Measurements from ENCODE around the gene MDFIC.
A peak's percentile ranks its signal among the peaks of the same experiment; 100 is the strongest.

MDFIC gene

GRCh38 chr7:114997487-114998404 lies 75.9 kb downstream of the MDFIC start:
- DNase-seq (ENCODE audit: low spot score): no peak

DNA sequence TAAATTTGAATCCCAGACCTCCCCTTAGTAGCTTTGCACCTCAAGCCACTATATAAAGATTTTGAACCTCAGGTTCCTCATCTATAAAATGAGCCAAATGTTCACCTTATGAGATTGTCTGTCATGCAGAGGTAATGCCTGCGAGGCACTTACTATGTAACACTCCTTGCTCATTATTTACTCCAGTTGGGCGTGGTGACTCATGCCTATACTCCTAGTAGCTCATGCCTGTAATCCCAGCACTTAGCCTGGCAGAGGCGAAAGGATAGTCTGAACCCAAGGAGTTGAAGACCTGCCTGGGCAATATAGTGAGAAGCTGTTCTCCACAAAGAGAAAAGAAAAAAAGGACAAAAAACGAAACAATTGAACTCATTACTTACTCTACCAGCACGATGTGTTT lies 82.2 kb downstream of the MDFIC start:
- no peak for DNase-seq (ENCODE audit: low spot score)

- no peak for DNase-seq (ENCODE audit: low spot score)
Observed at GRCh38 chr7:115005251-115005650, 83.4 kb downstream of the MDFIC start.

DNA sequence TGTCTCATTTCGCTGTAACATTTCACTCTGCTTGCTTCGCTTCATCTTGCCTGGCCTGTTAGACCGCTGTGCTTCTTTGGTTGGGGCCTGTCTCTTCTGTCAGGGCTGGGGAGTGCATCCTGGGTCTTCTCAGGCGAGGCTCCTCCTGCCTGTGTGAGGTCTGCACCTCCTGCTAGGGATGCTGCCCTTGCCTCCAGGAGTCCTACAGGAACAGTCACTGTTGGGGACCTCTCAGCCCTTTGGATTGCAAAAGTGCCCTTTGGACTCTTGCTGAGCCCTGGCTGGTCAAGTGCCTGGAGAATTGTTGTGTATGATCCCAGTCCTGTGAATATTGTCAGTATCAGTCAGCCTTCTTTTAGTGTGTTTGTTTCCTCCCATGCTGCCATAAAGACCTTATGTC lies 84.1 kb downstream of the MDFIC start:
- peak; percentile 36 for DNase-seq (ENCODE audit: low spot score)

- no peak for DNase-seq (ENCODE audit: low spot score)
Observed at GRCh38 chr7:115007751-115008150, 85.9 kb downstream of the MDFIC start.

DNA sequence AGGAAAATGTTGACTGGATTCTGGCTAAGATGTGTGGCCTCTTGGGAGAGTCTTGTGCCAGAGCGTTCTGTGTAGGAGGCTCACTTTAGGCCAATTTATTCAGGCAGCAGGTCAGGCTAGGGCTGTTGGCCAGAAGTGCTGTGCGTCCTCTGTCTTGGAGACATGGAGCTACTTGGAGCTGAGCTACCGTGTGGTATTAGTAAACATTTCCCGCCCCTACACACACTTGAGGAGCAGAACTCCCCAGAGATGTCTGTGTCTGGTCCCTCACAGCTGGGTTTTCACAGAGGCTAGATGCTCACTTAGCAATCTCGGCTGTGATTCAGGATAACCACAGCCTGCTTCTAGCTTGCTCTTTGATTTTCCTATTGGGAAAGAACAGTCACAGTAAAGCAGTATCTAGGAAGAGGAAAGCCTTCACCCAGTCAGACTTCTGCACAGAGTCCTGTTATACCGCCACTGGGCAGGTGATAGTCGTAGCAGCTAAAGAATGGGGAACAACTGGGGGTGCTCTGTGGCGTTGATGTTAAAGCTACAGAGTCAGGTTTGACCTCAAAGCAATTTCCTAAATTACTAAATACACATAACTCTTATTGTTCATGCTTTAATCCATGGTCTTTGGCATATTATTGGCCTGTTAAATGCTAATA lies 86.7 kb downstream of the MDFIC start:
- DNase-seq (ENCODE audit: low spot score): no peak

GRCh38 chr7:115009139-115009538 lies 87.2 kb downstream of the MDFIC start:
- no peak for DNase-seq (ENCODE audit: low spot score)

DNA sequence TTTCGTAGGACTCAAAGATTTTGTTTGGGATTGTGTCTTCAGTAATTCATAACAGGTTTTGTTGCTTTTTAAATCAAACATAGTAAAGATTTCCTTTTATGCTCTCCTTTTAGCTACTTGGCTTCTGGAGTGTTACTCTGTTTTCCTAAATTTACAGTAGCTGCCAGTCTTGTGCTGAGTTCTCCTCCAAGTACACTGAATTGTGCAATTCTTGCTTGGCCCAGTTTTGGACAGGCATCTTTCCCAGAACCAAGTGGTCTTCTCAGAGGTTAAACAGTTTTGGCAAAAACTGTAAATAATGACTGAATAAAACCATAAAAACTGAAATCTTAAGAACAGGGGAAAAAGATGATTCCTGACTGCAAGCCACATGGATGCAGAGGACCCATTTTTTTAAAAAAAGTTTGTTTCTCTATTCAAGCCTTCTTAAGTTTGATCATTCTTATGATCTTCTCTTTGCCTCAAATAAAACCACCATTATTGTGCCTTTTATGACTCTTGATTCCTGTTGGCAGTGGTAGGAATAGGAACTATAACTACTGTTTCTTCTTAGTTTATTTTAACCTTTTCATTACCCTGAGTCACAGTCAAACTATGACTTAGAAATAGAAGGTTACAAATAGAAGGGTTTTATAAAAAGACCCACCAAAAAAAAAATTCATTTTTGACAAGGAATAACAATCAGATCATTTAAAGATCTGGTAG lies 88.0 kb downstream of the MDFIC start:
- no peak for DNase-seq (ENCODE audit: low spot score)

DNA sequence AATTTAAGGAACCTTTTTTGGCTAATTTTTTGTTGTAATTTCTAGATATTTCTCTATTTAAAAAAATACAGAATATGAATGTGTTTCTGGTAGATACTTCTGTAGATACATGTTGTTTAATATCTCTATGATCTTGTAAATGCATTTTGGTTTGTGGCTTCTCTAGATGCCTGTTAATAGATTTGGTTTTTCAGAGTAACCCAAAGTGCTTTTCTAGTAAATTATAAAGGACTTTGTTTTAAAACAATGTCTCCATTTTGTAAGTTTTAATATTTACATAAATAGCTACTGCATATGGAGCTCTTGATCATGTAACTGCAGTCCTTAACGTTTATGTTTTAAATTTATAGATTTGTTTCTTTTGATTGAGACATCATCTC lies 88.5 kb downstream of the MDFIC start:
- DNase-seq (ENCODE audit: low spot score): no peak

- no peak for DNase-seq (ENCODE audit: low spot score)
Observed at GRCh38 chr7:115013886-115014285, 92.0 kb downstream of the MDFIC start.

- no peak for DNase-seq (ENCODE audit: low spot score)
Observed at GRCh38 chr7:115014794-115015193, 92.9 kb downstream of the MDFIC start.

DNA sequence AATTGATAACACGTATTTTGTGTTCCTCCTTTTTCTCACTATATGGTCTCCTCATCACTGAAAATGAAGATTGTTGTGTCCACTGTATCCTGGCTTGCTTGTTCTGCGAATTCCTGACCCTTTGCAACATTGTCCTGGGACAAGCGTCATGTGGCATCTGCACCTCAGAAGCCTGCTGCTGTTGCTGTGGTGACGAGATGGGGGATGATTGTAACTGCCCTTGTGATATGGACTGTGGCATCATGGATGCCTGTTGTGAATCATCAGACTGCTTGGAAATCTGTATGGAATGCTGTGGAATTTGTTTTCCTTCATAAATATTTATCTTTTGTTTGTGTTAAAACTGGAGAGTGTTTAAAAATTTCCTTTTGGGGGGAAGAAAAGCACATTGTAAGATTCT lies 93.7 kb downstream of the MDFIC start:
- no peak for DNase-seq (ENCODE audit: low spot score)

- DNase-seq (ENCODE audit: low spot score): no peak
Observed at GRCh38 chr7:115019882-115020605, 98.2 kb downstream of the MDFIC start.

DNA sequence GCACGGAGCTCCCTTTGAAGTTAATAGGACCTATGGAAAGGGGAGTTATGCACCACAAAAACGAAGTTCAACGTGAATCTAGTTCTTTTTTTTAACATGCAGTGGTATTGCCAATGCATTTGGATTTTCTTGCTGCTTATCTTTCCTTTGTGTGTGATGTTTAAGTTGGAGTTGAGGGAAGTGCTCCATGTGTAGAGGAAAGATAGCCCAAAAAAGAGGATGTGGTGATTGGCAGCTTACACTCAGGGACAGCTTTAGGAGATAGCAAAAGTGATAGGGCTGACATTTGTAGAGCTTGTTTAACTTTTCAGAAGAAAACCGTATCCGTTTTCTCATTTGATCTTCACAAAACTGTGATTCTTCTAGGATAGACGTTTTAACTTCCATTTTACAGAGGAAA lies 101.3 kb downstream of the MDFIC start:
- DNase-seq (ENCODE audit: low spot score): no peak

DNA sequence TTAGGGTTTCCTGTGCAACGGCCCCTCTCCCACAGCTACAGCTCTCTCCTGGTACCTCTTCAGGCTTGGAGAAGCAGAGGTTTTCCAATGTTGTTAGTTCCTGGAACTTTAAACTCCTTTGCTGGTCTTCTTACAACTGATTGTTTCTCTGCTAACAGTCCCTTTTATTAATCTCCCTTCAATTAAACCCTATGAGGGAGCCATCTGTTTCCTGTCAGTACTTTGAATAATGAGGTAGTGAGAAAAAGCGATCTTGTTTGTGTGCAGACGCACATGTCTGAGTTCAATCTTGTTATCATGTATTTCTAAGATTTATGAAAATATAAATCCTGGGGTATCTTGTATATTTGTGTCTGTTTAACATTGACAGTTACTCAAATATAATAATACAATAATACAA lies 102.4 kb downstream of the MDFIC start:
- no peak for DNase-seq (ENCODE audit: low spot score)

DNA sequence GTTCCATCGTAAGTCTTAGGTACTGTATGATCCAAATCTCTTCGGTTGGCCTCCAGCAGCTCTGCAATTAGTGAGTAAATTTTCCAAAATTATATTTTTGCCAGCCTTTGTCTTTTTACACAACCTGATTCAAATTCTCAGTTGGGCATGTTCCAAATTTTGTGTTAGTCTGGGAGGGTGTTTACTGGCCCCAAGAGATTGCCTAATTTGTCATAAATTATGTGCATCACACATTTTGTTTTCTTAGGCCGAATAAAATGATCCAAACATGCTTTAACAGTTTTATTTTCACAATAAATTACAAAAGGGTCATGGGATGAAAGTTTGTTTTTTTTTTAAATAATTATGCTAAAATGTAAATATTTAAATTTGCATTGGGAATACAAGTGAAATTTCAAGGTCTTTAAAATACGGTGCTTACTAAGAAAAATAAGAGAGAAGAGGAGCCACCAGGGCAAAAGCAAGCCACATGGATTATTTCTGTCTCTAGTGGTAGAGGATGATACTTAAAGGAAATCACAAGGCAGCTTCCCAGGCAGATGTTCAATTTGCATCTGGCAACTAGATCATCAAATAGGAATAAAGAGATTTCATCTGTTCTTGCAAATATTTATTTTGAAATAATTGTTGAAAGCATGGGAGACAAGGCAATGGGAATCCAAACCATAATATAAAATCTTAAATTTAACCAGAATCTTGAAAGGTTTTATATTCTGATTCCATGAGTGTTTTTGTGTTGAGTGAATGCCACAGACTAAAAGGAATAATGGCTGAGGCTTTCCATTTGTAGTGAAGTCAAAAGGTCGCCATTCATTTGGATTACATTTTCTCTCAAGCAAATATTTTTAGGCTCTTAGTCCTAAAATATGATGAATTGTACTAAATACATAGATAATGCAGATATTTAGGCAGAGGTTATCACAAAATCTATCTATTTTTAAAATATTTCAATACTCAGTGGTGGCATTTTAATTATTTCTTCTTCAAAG lies 111.1 kb downstream of the MDFIC start:
- DNase-seq (ENCODE audit: low spot score): no peak

- no peak for DNase-seq (ENCODE audit: low spot score)
Observed at GRCh38 chr7:115033917-115034459, 112.1 kb downstream of the MDFIC start.

- no peak for DNase-seq (ENCODE audit: low spot score)
Observed at GRCh38 chr7:115034515-115034914, 112.6 kb downstream of the MDFIC start.

GRCh38 chr7:115037128-115037802 lies 115.4 kb downstream of the MDFIC start:
- no peak for DNase-seq (ENCODE audit: low spot score)

GRCh38 chr7:115038158-115038557 lies 116.3 kb downstream of the MDFIC start:
- DNase-seq (ENCODE audit: low spot score): no peak
